ENCODE data around the gene CACNA1C. TPM values are rescaled to one million over a fixed set of nuclear protein-coding genes. Genes with fewer than 3 reads are reported as not detected.
A peak's percentile ranks its signal among the peaks of the same experiment; 100 is the strongest.

CACNA1C gene
- total and polyA plus RNA-seq, 4 donors, result 4.3 to 114 (median 46.3) TPM

- ATAC-seq (ENCODE audit: low FRiP score) (no peak), DNase-seq (peak in 1 of 2 donors; percentile 23)
- intact Hi-C loops (cut with DNase I), result no loop called here
- no peak overlapping the region for H3K27ac ChIP-seq (ENCODE audit: low read depth in 1 of 2, low read length in 2 of 2)
- H3K27me3 ChIP-seq (ENCODE audit: control insufficient read depth in 1 of 2, insufficient read depth in 2 of 2, low read length in 1 of 2), result no peaks in the 10 kb centered on the region
- WGBS, 2 donors, result 90 to 94% methylated on average over 31 of the region's 31 CpGs
- no peaks in the 10 kb centered on the region for H3K36me3 ChIP-seq (ENCODE audit: control insufficient read depth in 1 of 2, insufficient read depth in 2 of 2, low read length in 1 of 2)
- H3K9me3 ChIP-seq (ENCODE audit: control insufficient read depth, low read length), result no peaks in the 10 kb centered on the region
- no peak overlapping the region for H3K4me3 ChIP-seq (ENCODE audit: low read length in 2 of 2)
- H3K4me1 ChIP-seq (ENCODE audit: control insufficient read depth in 1 of 2, insufficient read depth in 2 of 2, low read length in 2 of 2), result peaks cover 0 to 3% of the 10 kb centered on the region in 2 donors
These were observed 62.5 kb downstream of the CACNA1C start for GRCh38 chr12:2115101-2115845.

- WGBS, 2 donors, result 92 to 96% methylated on average over 7 of the region's 7 CpGs
- no peak overlapping the region for H3K27ac ChIP-seq (ENCODE audit: low read depth in 1 of 2, low read length in 2 of 2)
- intact Hi-C loops (cut with DNase I), result no loop called here
- no peaks in the 10 kb centered on the region for H3K36me3 ChIP-seq (ENCODE audit: control insufficient read depth in 1 of 2, insufficient read depth in 2 of 2, low read length in 1 of 2)
- DNase-seq, result peak in 1 of 2 donors; percentile 26
- ATAC-seq (ENCODE audit: low FRiP score), result no peak
- H3K9me3 ChIP-seq (ENCODE audit: control insufficient read depth, low read length), result no peaks in the 10 kb centered on the region
- H3K4me1 ChIP-seq (ENCODE audit: control insufficient read depth in 1 of 2, insufficient read depth in 2 of 2, low read length in 2 of 2), result no peaks in the 10 kb centered on the region
- no peaks in the 10 kb centered on the region for H3K27me3 ChIP-seq (ENCODE audit: control insufficient read depth in 1 of 2, insufficient read depth in 2 of 2, low read length in 1 of 2)
- no peak overlapping the region for H3K4me3 ChIP-seq (ENCODE audit: low read length in 2 of 2)
These were observed 64.8 kb downstream of the CACNA1C start for GRCh38 chr12:2117541-2117940.

DNA sequence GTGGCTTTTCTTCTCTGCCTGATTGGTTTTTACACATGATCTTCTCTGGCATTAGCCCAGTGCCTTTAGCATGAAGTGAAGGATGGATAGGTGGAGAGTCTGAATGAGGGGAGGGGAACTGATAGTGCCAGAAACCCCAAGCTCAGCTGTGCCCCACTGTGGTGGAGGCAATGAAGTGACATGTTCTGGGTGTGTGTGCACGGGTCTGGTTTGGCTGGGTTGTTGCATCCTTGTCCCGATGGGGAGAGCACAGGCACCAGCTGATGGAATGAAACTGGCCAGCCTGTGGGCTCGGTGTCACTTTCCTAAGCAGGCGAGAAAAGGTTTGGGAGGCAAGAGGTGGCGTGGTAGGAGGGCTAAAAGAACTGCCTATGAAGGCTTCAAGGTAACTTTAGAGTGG is 65.3 kb downstream of the CACNA1C start:
- H3K4me1 ChIP-seq (ENCODE audit: control insufficient read depth in 1 of 2, insufficient read depth in 2 of 2, low read length in 2 of 2), result no peaks in the 10 kb centered on the region

GRCh38 chr12:2118481-2119255 is 65.9 kb downstream of the CACNA1C start:
- WGBS, 2 donors, result 36 to 41% methylated on average over 12 of the region's 12 CpGs
- Histone ChIP-seq H3K4me3 (ENCODE audit: low read length in 2 of 2) (no peak overlapping the region), H3K4me1 (ENCODE audit: control insufficient read depth in 1 of 2, insufficient read depth in 2 of 2, low read length in 2 of 2) (no peaks in the 10 kb centered on the region), H3K27me3 (ENCODE audit: control insufficient read depth in 1 of 2, insufficient read depth in 2 of 2, low read length in 1 of 2) (no peaks in the 10 kb centered on the region), H3K9me3 (ENCODE audit: control insufficient read depth, low read length) (no peaks in the 10 kb centered on the region), H3K27ac (ENCODE audit: low read depth in 1 of 2, low read length in 2 of 2) (peak overlapping the region; percentile 24 to 80), H3K36me3 (ENCODE audit: control insufficient read depth in 1 of 2, insufficient read depth in 2 of 2, low read length in 1 of 2) (no peaks in the 10 kb centered on the region)
- DNase-seq, result no peak
- ATAC-seq (ENCODE audit: low FRiP score), result no peak
- intact Hi-C loops (cut with DNase I), result no loop called here

More for the DNA sequence above, 65.3 kb downstream of the CACNA1C start:
- H3K4me3 ChIP-seq (ENCODE audit: low read length in 2 of 2), result no peak overlapping the region
- H3K9me3 ChIP-seq (ENCODE audit: control insufficient read depth, low read length), result no peaks in the 10 kb centered on the region
- intact Hi-C loops (cut with DNase I), result no loop called here
- peak overlapping the region in 1 of 2 donors; percentile 80 for H3K27ac ChIP-seq (ENCODE audit: low read depth in 1 of 2, low read length in 2 of 2)
- DNase-seq (peak in 1 of 2 donors; percentile 15), ATAC-seq (ENCODE audit: low FRiP score) (no peak)
- no peaks in the 10 kb centered on the region for H3K27me3 ChIP-seq (ENCODE audit: control insufficient read depth in 1 of 2, insufficient read depth in 2 of 2, low read length in 1 of 2)
- WGBS, 2 donors, result 35 to 49% methylated on average over 5 of the region's 5 CpGs
- no peaks in the 10 kb centered on the region for H3K36me3 ChIP-seq (ENCODE audit: control insufficient read depth in 1 of 2, insufficient read depth in 2 of 2, low read length in 1 of 2)

DNA sequence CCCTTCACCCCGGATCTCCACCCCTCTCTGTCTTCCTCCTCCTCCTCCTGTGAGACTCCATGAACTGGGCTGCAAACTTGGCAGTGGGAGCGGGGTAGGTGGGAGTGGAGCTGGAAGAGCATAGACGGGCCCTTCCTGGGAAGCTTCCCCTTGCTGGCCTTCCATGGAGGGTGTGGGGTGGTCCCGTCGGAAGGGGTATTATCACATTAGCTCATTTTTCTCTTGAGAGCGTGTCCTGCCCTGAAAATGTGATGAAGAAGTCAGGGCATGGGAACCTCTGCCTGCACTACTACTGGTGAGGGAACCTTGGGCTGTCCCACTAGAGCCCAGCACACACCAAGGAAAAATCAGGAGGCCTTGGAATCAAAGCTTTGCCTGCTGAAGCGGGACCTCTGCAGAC is 66.5 kb downstream of the CACNA1C start:
- no peaks in the 10 kb centered on the region for H3K9me3 ChIP-seq (ENCODE audit: control insufficient read depth, low read length)
- no peak for DNase-seq
- H3K27me3 ChIP-seq (ENCODE audit: control insufficient read depth in 1 of 2, insufficient read depth in 2 of 2, low read length in 1 of 2), result no peaks in the 10 kb centered on the region
- no peaks in the 10 kb centered on the region for H3K36me3 ChIP-seq (ENCODE audit: control insufficient read depth in 1 of 2, insufficient read depth in 2 of 2, low read length in 1 of 2)
- peak; percentile 13 for ATAC-seq (ENCODE audit: low FRiP score)
- H3K4me3 ChIP-seq (ENCODE audit: low read length in 2 of 2), result no peak overlapping the region
- intact Hi-C loops (cut with DNase I), result no loop called here
- peak overlapping the region; percentile 24 to 80 for H3K27ac ChIP-seq (ENCODE audit: low read depth in 1 of 2, low read length in 2 of 2)
- 57 to 68% methylated on average over 7 of the region's 7 CpGs for WGBS, 2 donors
- H3K4me1 ChIP-seq (ENCODE audit: control insufficient read depth in 1 of 2, insufficient read depth in 2 of 2, low read length in 2 of 2), result no peaks in the 10 kb centered on the region

GRCh38 chr12:2120982-2121758 is 68.4 kb downstream of the CACNA1C start:
- Histone ChIP-seq H3K4me1 (ENCODE audit: control insufficient read depth in 1 of 2, insufficient read depth in 2 of 2, low read length in 2 of 2) (peaks cover 0 to 1% of the 10 kb centered on the region in 2 donors), H3K4me3 (ENCODE audit: low read length in 2 of 2) (no peak overlapping the region), H3K9me3 (ENCODE audit: control insufficient read depth, low read length) (no peaks in the 10 kb centered on the region), H3K36me3 (ENCODE audit: control insufficient read depth in 1 of 2, insufficient read depth in 2 of 2, low read length in 1 of 2) (no peaks in the 10 kb centered on the region), H3K27ac (ENCODE audit: low read depth in 1 of 2, low read length in 2 of 2) (peak overlapping the region in 1 of 2 donors; percentile 22), H3K27me3 (ENCODE audit: control insufficient read depth in 1 of 2, insufficient read depth in 2 of 2, low read length in 1 of 2) (no peaks in the 10 kb centered on the region)
- DNase-seq (peak in 1 of 2 donors; percentile 52), ATAC-seq (ENCODE audit: low FRiP score) (no peak)
- WGBS, 2 donors, result 51 to 60% methylated on average over 20 of the region's 20 CpGs
- intact Hi-C loops (cut with DNase I), result loop anchor here in 1 of 2 donors (5.0 kb wide), 1 partner anchor 41 kb away; no protein-coding TSS in a partner anchor

- H3K9me3 ChIP-seq (ENCODE audit: control insufficient read depth, low read length), result no peaks in the 10 kb centered on the region
- no peaks in the 10 kb centered on the region for H3K27me3 ChIP-seq (ENCODE audit: control insufficient read depth in 1 of 2, insufficient read depth in 2 of 2, low read length in 1 of 2)
- WGBS, 2 donors, result 93% methylated on average over 13 of the region's 13 CpGs
- H3K27ac ChIP-seq (ENCODE audit: low read depth in 1 of 2, low read length in 2 of 2), result no peak overlapping the region
- DNase-seq, result peak in 1 of 2 donors; percentile 50
- intact Hi-C loops (cut with DNase I), result loop anchor here in 1 of 2 donors (5.0 kb wide), 1 partner anchor 38 kb away; no protein-coding TSS in a partner anchor
- H3K4me1 ChIP-seq (ENCODE audit: control insufficient read depth in 1 of 2, insufficient read depth in 2 of 2, low read length in 2 of 2), result peaks cover 0 to 1% of the 10 kb centered on the region in 2 donors
- ATAC-seq (ENCODE audit: low FRiP score), result no peak
- no peaks in the 10 kb centered on the region for H3K36me3 ChIP-seq (ENCODE audit: control insufficient read depth in 1 of 2, insufficient read depth in 2 of 2, low read length in 1 of 2)
- no peak overlapping the region for H3K4me3 ChIP-seq (ENCODE audit: low read length in 2 of 2)
These were observed 71.8 kb downstream of the CACNA1C start for GRCh38 chr12:2124466-2125023.
